Brain microvascular endothelial cell (primary cell): Measurements from ENCODE around the gene DLGAP4.

Experiments used
- DNase-seq: peaks from one replicate; pipeline ENCODE4 v3.0.0-alpha.2; 2020
- H3K27ac ChIP-seq: fragments of 250-450 bp; sonication (Bioruptor Pico); 2 replicates; pipeline ENCODE4 v1.5.1; 2020; ENCODE audit warnings: mild to moderate bottlenecking, moderate library complexity
- H3K27me3 ChIP-seq: fragments of 250-450 bp; sonication (Bioruptor Pico); replicated peaks from 2 replicates; pipeline ENCODE4 v1.5.1; 2020; ENCODE audit warnings: mild to moderate bottlenecking
- H3K36me3 ChIP-seq: fragments of 250-450 bp; sonication (Bioruptor Pico); replicated peaks from 2 replicates; pipeline ENCODE4 v1.5.1; 2020; ENCODE audit warnings: mild to moderate bottlenecking
- H3K4me3 ChIP-seq: 2 replicates; pipeline ENCODE4 v1.5.1; 2011; ENCODE audit warnings: low read depth, mild to moderate bottlenecking, control low read depth, low read length, moderate library complexity
- in situ Hi-C: cut with HindIII; loops from 2 replicates; pipeline ENCODE4 v1.10.0; 2017; ENCODE audit warnings: low sequenced_read_pairs, low pct_ligation_motif_present
- TF ChIP-seq, protein P1 (sequence below): IDR thresholded peaks from 2 replicates; pipeline ENCODE4 v1.5.1; 2011; ENCODE audit warnings: low read depth, mild to moderate bottlenecking, moderate library complexity, low read length, control low read depth, inconsistent platforms; ENCODE audit errors: missing control alignments

DLGAP4 gene

DNA sequence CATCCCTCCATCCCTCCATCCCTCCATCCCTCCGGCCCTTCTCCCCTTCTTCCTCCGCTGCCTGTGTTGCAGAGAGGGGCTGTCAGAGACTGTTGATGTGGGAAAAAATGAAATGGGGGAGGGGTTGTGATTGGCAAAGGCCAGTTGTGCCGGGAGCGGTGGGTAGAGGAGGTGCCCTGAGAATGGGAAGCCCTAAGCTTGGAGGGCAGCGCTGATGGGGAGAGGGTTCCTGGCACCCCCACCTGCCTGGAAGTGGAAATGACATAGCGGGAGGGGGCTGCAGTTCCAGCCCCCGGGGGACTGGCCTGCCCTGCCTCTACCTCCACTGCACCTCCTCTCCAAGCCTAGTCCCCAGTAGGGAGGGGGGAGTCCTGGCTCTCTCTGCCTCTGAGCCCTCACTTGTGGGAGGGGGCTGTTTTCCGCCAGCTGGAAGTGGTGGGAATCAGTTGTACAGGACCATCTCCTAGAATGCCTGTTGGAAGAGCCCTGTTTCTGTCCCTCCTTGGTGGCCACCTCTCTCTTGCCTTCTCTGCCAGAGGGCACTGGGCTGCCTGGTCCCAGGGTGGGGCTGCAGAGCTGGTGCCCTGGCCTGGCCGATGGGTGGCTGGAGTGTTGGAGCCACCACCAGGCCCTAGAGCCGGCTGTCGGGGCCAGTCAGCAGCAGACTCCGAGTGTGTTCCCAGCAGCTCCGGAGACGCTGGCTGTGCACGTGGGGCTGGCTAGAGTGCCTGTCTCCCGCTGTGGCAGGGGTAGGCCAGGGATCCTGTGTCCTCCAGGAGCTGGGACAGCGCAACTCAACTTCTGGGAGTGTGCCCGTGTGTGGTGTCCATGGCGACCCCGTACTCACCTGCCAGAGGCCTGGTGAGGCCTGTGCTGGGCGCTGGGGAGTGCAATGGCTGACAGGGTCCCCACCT lies 1.5 kb downstream of the DLGAP4 start:
- TF ChIP-seq, protein P1, sequence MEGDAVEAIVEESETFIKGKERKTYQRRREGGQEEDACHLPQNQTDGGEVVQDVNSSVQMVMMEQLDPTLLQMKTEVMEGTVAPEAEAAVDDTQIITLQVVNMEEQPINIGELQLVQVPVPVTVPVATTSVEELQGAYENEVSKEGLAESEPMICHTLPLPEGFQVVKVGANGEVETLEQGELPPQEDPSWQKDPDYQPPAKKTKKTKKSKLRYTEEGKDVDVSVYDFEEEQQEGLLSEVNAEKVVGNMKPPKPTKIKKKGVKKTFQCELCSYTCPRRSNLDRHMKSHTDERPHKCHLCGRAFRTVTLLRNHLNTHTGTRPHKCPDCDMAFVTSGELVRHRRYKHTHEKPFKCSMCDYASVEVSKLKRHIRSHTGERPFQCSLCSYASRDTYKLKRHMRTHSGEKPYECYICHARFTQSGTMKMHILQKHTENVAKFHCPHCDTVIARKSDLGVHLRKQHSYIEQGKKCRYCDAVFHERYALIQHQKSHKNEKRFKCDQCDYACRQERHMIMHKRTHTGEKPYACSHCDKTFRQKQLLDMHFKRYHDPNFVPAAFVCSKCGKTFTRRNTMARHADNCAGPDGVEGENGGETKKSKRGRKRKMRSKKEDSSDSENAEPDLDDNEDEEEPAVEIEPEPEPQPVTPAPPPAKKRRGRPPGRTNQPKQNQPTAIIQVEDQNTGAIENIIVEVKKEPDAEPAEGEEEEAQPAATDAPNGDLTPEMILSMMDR: no peak
- no peak overlapping the region for H3K27ac ChIP-seq
- in situ Hi-C loops: no loop called here
- peaks cover 68% of the 10 kb centered on the region for H3K27me3 ChIP-seq
- H3K36me3 ChIP-seq: no peaks in the 10 kb centered on the region
- DNase-seq: no peak
- H3K4me3 ChIP-seq: no peak overlapping the region

- in situ Hi-C loops: no loop called here
- TF ChIP-seq, protein P1: no peak
- H3K4me3 ChIP-seq: no peak overlapping the region
- H3K27me3 ChIP-seq: peaks cover 70% of the 10 kb centered on the region
- no peak for DNase-seq
- H3K27ac ChIP-seq: no peak overlapping the region
- H3K36me3 ChIP-seq: no peaks in the 10 kb centered on the region
Measured at GRCh38 chr20:36308353-36308752, 2.2 kb downstream of the DLGAP4 start.

GRCh38 chr20:36308986-36309385 lies 2.8 kb downstream of the DLGAP4 start:
- TF ChIP-seq, protein P1: no peak
- H3K36me3 ChIP-seq: no peaks in the 10 kb centered on the region
- no peak overlapping the region for H3K4me3 ChIP-seq
- H3K27me3 ChIP-seq: peaks cover 63% of the 10 kb centered on the region
- in situ Hi-C loops: no loop called here
- no peak overlapping the region for H3K27ac ChIP-seq
- no peak for DNase-seq

GRCh38 chr20:36309643-36310042 lies 3.5 kb downstream of the DLGAP4 start:
- TF ChIP-seq, protein P1: no peak
- Histone ChIP-seq H3K27me3 (peaks cover 58% of the 10 kb centered on the region), H3K4me3 (no peak overlapping the region), H3K36me3 (no peaks in the 10 kb centered on the region), H3K27ac (no peak overlapping the region)
- no peak for DNase-seq
- in situ Hi-C loops: no loop called here

GRCh38 chr20:36310215-36310981 lies 4.3 kb downstream of the DLGAP4 start:
- H3K27ac ChIP-seq: no peak overlapping the region
- DNase-seq: no peak
- H3K36me3 ChIP-seq: no peaks in the 10 kb centered on the region
- no peak overlapping the region for H3K4me3 ChIP-seq
- in situ Hi-C loops: no loop called here
- TF ChIP-seq, protein P1: no peak
- H3K27me3 ChIP-seq: peaks cover 50% of the 10 kb centered on the region
